Natural killer cell (primary cell): Measurements from ENCODE around the gene RALGDS. TPM values are rescaled to one million over a fixed set of nuclear protein-coding genes. Genes with fewer than 3 reads are reported as not detected.

Experiments
- ATAC-seq, 3 donors: fragments of 150-1000 bp in 2 of 3; fragments of 200-7000 bp in 1 of 3; cut with Tn5 transposase; 1 replicate in 1 of 3; 2 replicates in 2 of 3; pipeline ENCODE4 v1.10.0; 2021; ENCODE audit warnings: mild to moderate bottlenecking in 2 of 3, moderate library complexity in 2 of 3
- DNase-seq, 2 donors: peaks; one replicate each; pipeline versions ENCODE4 v3.0.0 to v3.0.0-alpha.2; 2013 to 2021; ENCODE audit warnings: mixed read lengths in 1 of 2
- H3K27ac ChIP-seq: one replicate; pipeline ENCODE4 v1.5.1; 2013; ENCODE audit warnings: mild to moderate bottlenecking, low read length
- H3K27me3 ChIP-seq: one replicate; pipeline ENCODE4 v1.6.1; 2013; ENCODE audit warnings: low read length; ENCODE audit not compliant: control insufficient read depth, insufficient read depth
- H3K36me3 ChIP-seq: one replicate; pipeline ENCODE4 v1.6.1; 2013; ENCODE audit warnings: low read length; ENCODE audit not compliant: control insufficient read depth, insufficient read depth
- H3K4me1 ChIP-seq: one replicate; pipeline ENCODE4 v1.6.1; 2013; ENCODE audit warnings: low read length; ENCODE audit not compliant: control insufficient read depth, insufficient read depth
- H3K4me3 ChIP-seq: one replicate; pipeline ENCODE4 v1.5.1; 2013; ENCODE audit warnings: low read length
- H3K9me3 ChIP-seq: one replicate; pipeline ENCODE4 v1.6.1; 2013; ENCODE audit warnings: low read length; ENCODE audit not compliant: control insufficient read depth, insufficient read depth
- H3K27ac Mint-ChIP-seq, 2 donors: one replicate each; pipeline ENCODE4 v1.8.0; 2022; ENCODE audit warnings: mild to moderate bottlenecking in 2 of 2, mixed read lengths in 2 of 2, moderate library complexity in 1 of 2
- H3K27me3 Mint-ChIP-seq, 2 donors: one replicate each; pipeline ENCODE4 v1.8.0; 2022; ENCODE audit warnings: low read depth in 2 of 2, mixed read lengths in 2 of 2
- H3K36me3 Mint-ChIP-seq: one replicate; pipeline ENCODE4 v1.8.0; 2022; ENCODE audit warnings: mixed read lengths
- H3K4me1 Mint-ChIP-seq, 2 donors: one replicate each; pipeline ENCODE4 v1.8.0; 2022; ENCODE audit warnings: mixed read lengths in 2 of 2
- H3K4me3 Mint-ChIP-seq: one replicate; pipeline ENCODE4 v1.8.0; 2022; ENCODE audit warnings: mild to moderate bottlenecking, moderate library complexity, mixed read lengths
- H3K9me3 Mint-ChIP-seq, 2 donors: one replicate each; pipeline ENCODE4 v1.8.0; 2022; ENCODE audit warnings: mixed read lengths in 2 of 2
- CTCF ChIP-seq: fragments of 200-600 bp; IDR thresholded peaks from one replicate; pipeline ENCODE4 v1.8.0; 2022; ENCODE audit warnings: antibody characterized with exemption
- WGBS: methylation state at CpG from one replicate; pipeline ENCODE4 v1.1.7; 2013; ENCODE audit warnings: missing lambda C conversion rate; ENCODE audit not compliant: insufficient coverage; 5-methylcytosine and 5-hydroxymethylcytosine counted together
- intact Hi-C: fragments of 100-400 bp; cut with micrococcal nuclease; formaldehyde crosslinking; loops from one replicate; pipeline ENCODE4 v1.14.2; 2022
- total RNA-seq, 4 donors: library from RNA; stranded (reverse); fragments of 120-200 nt in 1 of 4; gene quantifications; one replicate each; pipeline versions ENCODE4 v1.2.3 to v1.2.4, GENCODE V29; 2013 to 2022

RALGDS gene
- total RNA-seq, 3 donors from 2014 or later (not counting 1 experiment from before 2014, with no cell fraction given): 206 to 250 (median 208) TPM

GRCh38 chr9:133049043-133049442 is 72.0 kb downstream of the RALGDS start:
- no peak overlapping the region for H3K4me3 Mint-ChIP-seq
- Histone ChIP-seq H3K27me3 (no peaks in the 10 kb centered on the region), H3K4me3 (no peak overlapping the region), H3K36me3 (peaks cover 67% of the 10 kb centered on the region), H3K4me1 (no peaks in the 10 kb centered on the region), H3K27ac (no peak overlapping the region), H3K9me3 (no peaks in the 10 kb centered on the region)
- intact Hi-C loops: no loop called here
- no peak for ATAC-seq
- peaks cover 0 to 8% of the 10 kb centered on the region in 2 donors for H3K4me1 Mint-ChIP-seq
- H3K9me3 Mint-ChIP-seq: no peaks in the 10 kb centered on the region
- no peaks in the 10 kb centered on the region for H3K36me3 Mint-ChIP-seq
- no peak for TF ChIP-seq CTCF
- no peak overlapping the region for H3K27ac Mint-ChIP-seq
- WGBS: 92% methylated on average over 13 of the region's 13 CpGs
- DNase-seq: no peak
- no peaks in the 10 kb centered on the region for H3K27me3 Mint-ChIP-seq

GRCh38 chr9:133048595-133048994 is 72.4 kb downstream of the RALGDS start:
- Mint-ChIP-seq H3K4me3 (no peak overlapping the region), H3K27ac (no peak overlapping the region), H3K9me3 (no peaks in the 10 kb centered on the region), H3K4me1 (peaks cover 0 to 8% of the 10 kb centered on the region in 2 donors), H3K36me3 (no peaks in the 10 kb centered on the region), H3K27me3 (no peaks in the 10 kb centered on the region)
- WGBS: 55% methylated on average over 4 of the region's 5 CpGs
- H3K4me3 ChIP-seq: no peak overlapping the region
- H3K36me3 ChIP-seq: peaks cover 68% of the 10 kb centered on the region
- H3K4me1 ChIP-seq: no peaks in the 10 kb centered on the region
- H3K9me3 ChIP-seq: no peaks in the 10 kb centered on the region
- intact Hi-C loops: no loop called here
- peak in 1 of 2 donors; percentile 54 for DNase-seq
- no peaks in the 10 kb centered on the region for H3K27me3 ChIP-seq
- TF ChIP-seq CTCF: no peak
- no peak overlapping the region for H3K27ac ChIP-seq
- ATAC-seq: peak in 2 of 3 donors; percentile 57 to 64

Other genes starting within 250 kb of the RALGDS start
- under 1 TPM; 0.14 to 0.21 (median 0.18) TPM for gene AK8, start 243.0 kb downstream of the RALGDS start, total RNA-seq
- gene SPACA9, start 242.3 kb downstream of the RALGDS start, total RNA-seq: 1 to 10 TPM; 1.1 to 1.6 (median 1.4) TPM
- 10 to 100 TPM; 58.0 to 73.5 (median 63.3) TPM for gene TSC1, start 176.6 kb downstream of the RALGDS start, total RNA-seq
- 1 to 10 TPM in 2 of 3 donors, under 1 TPM in 1; 0.41 to 3.3 (median 2.8) TPM for gene GFI1B, start 142.5 kb downstream of the RALGDS start, total RNA-seq
- gene GTF3C5, start 90.2 kb downstream of the RALGDS start, total RNA-seq: 10 to 100 TPM; 52.6 to 69.2 (median 60.4) TPM
- under 1 TPM; 0.18 to 0.68 (median 0.42) TPM for gene CEL, start 59.3 kb downstream of the RALGDS start, total RNA-seq
- 1 to 10 TPM; 1.4 to 2.2 (median 1.7) TPM for gene GBGT1, start 42.7 kb upstream of the RALGDS start, total RNA-seq
- not detected for gene OBP2B, start 88.0 kb upstream of the RALGDS start, total RNA-seq
- gene ABO, start 154.0 kb upstream of the RALGDS start, total RNA-seq: 1 to 10 TPM in 1 of 3 donors, under 1 TPM in 2; 0.20 to 4.2 (median 0.56) TPM
- 10 to 100 TPM; 13.8 to 23.5 (median 21.3) TPM for gene SURF6, start 214.9 kb upstream of the RALGDS start, total RNA-seq
- 10 to 100 TPM; 23.8 to 37.0 (median 28.1) TPM for gene MED22, start 226.9 kb upstream of the RALGDS start, total RNA-seq
- gene RPL7A, start 227.0 kb upstream of the RALGDS start, total RNA-seq: 1,000 to 10,000 TPM; 1,409 to 1,616 (median 1,600) TPM
- 10 to 100 TPM; 35.6 to 44.4 (median 37.2) TPM for gene SURF1, start 235.2 kb upstream of the RALGDS start, total RNA-seq
- gene SURF2, start 235.3 kb upstream of the RALGDS start, total RNA-seq: 10 to 100 TPM; 14.3 to 14.9 (median 14.7) TPM